MM.1S (cell line): ENCODE results near the gene RHOF.

Source experiments
- EZH2 ChIP-seq: fragments of 300-600 bp; sonication (generic); optimal IDR thresholded peaks from 2 replicates; pipeline ENCODE3; 2017; ENCODE audit warnings: low read depth, mild to moderate bottlenecking, antibody characterized with exemption, low read length, mixed read lengths
- TF ChIP-seq, protein P1 (sequence below): fragments of 300-600 bp; sonication (generic); IDR thresholded peaks from 2 replicates; pipeline ENCODE4 v1.5.1; 2016; ENCODE audit warnings: antibody characterized with exemption, low read length, mixed read lengths

DNA sequence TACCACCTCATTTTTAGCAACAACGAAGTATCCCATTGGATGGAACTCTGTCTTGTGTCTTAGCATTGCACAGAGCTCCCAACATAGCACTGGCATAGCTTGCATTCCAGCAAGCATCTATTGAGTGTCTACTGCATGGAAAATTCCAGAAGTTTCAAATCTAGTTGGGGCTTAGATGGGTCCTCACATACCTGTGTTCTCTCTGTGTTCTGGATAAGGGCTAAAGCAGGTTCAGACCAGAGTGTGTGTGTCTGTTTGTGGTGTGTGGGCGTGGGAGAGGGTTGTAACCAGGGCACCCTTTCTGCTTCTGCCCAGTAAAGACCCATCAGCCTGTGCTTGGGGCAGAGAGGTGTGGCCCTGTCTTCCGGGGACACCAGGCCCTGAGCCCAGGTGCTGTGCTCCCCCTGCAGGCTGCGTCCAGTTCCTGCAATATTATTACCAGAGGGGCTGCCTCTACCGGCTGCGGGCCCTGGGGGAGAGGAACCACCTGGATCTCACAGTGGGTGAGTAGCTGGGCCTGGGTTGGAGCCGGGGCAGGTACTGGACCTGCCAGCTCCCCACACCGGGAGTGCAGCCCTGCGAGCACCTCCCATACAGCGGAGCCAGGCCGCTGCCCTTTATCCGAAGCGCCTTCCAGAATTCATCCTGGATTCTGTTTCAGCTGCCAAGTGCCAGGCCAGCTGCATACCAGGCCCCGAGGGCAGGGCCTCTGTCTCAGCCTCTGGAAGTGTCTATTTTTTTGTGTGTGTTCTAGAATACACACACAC lies 20.3 kb downstream of the RHOF start:
- TF ChIP-seq, protein P1, sequence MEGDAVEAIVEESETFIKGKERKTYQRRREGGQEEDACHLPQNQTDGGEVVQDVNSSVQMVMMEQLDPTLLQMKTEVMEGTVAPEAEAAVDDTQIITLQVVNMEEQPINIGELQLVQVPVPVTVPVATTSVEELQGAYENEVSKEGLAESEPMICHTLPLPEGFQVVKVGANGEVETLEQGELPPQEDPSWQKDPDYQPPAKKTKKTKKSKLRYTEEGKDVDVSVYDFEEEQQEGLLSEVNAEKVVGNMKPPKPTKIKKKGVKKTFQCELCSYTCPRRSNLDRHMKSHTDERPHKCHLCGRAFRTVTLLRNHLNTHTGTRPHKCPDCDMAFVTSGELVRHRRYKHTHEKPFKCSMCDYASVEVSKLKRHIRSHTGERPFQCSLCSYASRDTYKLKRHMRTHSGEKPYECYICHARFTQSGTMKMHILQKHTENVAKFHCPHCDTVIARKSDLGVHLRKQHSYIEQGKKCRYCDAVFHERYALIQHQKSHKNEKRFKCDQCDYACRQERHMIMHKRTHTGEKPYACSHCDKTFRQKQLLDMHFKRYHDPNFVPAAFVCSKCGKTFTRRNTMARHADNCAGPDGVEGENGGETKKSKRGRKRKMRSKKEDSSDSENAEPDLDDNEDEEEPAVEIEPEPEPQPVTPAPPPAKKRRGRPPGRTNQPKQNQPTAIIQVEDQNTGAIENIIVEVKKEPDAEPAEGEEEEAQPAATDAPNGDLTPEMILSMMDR = peak; percentile 60
- TF ChIP-seq EZH2 = no peak
